Thoracic aorta (tissue), 2 donors: Measurements from ENCODE around the gene PKP1. TPM values are rescaled to one million over a fixed set of nuclear protein-coding genes. Genes with fewer than 3 reads are reported as not detected.
A peak's percentile ranks its signal among the peaks of the same experiment; 100 is the strongest.

Source experiments
- ATAC-seq: fragments of 150-250 bp; one replicate; pipeline ENCODE4 v1.8.0; 2017; ENCODE audit warnings: low read depth; ENCODE audit not compliant: insufficient number of reproducible peaks, low FRiP score
- DNase-seq: peaks from one replicate; pipeline ENCODE4 v3.0.0-alpha.2; 2020; ENCODE audit warnings: low spot score
- H3K27ac ChIP-seq, 2 donors: fragments of 200-600 bp; sonication (generic); 1 replicate in 1 of 2; 2 replicates in 1 of 2; pipeline ENCODE4 v1.5.1; 2016; ENCODE audit warnings: mild to moderate bottlenecking in 2 of 2, moderate library complexity in 2 of 2
- H3K27me3 ChIP-seq: fragments of 200-600 bp; sonication (generic); replicated peaks from 2 replicates; pipeline ENCODE4 v1.6.0; 2016; ENCODE audit warnings: mild to moderate bottlenecking; ENCODE audit not compliant: insufficient read depth
- H3K36me3 ChIP-seq: fragments of 200-600 bp; sonication (generic); one replicate; pipeline ENCODE4 v1.5.1; 2016
- H3K4me1 ChIP-seq, 2 donors: fragments of 200-600 bp; sonication (generic); 1 replicate in 1 of 2; 2 replicates in 1 of 2; pipeline versions ENCODE4 v1.5.1 to v1.6.0; 2016; ENCODE audit warnings: low read depth in 2 of 2, mild to moderate bottlenecking in 1 of 2; ENCODE audit not compliant: control insufficient read depth in 1 of 2
- H3K4me3 ChIP-seq: fragments of 200-600 bp; sonication (generic); 2 replicates; pipeline ENCODE4 v1.5.1; 2016; ENCODE audit warnings: mild to moderate bottlenecking
- H3K9me3 ChIP-seq: fragments of 200-600 bp; sonication (generic); 2 replicates; pipeline ENCODE4 v1.5.1; 2016
- total RNA-seq, 2 donors: library from RNA; depleted of rRNA; stranded (reverse); fragments of >200 nt; gene quantifications; one replicate each; pipeline versions ENCODE4 v1.1.0 to v1.2.3, GENCODE V29; 2016
- TF ChIP-seq, protein P1 (sequence below): fragments of 200-600 bp; sonication (generic); IDR thresholded peaks from one replicate; pipeline ENCODE4 v1.5.1; 2019; ENCODE audit warnings: antibody characterized with exemption

The PKP1 gene
- total RNA-seq, 2 donors from 2014 or later = 0.54 TPM; not detected in 1

DNA sequence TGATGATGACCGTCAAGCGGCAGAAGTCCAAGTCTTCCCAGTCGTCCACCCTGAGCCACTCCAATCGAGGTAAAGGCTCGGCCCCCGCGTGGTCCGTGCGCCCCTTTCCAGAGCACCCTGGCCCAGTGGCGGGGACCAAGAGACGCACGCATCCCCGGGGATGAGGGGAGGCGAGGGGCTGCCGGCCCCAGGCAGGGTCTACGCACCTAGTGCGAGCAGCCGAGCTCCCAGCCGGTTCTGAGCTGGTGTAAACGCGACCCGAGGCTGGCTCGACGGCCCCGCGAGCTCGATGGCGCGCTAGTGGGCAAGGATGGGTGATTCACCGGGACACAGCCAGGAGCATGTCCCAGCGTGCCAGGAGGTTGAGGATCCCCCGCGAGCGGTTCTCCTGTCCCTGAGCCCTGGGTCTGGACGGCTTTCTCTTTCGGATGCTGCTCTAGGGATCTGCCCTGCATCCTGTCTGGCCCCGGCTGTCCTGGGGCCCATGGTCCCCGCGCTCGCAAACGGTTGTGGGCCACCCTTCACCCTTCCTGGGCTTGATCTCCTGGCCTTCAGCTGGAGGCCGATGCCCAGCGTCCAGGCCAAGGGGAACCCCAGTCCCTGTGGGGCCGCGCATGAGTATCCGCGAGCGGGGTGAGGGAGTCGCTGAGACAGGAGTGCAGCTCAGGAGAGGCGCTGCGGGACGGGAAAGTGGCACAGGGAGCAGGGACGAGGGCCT lies 689 bp downstream of the PKP1 start:
- TF ChIP-seq, protein P1, sequence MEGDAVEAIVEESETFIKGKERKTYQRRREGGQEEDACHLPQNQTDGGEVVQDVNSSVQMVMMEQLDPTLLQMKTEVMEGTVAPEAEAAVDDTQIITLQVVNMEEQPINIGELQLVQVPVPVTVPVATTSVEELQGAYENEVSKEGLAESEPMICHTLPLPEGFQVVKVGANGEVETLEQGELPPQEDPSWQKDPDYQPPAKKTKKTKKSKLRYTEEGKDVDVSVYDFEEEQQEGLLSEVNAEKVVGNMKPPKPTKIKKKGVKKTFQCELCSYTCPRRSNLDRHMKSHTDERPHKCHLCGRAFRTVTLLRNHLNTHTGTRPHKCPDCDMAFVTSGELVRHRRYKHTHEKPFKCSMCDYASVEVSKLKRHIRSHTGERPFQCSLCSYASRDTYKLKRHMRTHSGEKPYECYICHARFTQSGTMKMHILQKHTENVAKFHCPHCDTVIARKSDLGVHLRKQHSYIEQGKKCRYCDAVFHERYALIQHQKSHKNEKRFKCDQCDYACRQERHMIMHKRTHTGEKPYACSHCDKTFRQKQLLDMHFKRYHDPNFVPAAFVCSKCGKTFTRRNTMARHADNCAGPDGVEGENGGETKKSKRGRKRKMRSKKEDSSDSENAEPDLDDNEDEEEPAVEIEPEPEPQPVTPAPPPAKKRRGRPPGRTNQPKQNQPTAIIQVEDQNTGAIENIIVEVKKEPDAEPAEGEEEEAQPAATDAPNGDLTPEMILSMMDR = no peak
- ATAC-seq (no peak), DNase-seq (no peak)
- Histone ChIP-seq H3K36me3 (no peaks in the 10 kb centered on the region), H3K27ac (no peak overlapping the region), H3K27me3 (no peaks in the 10 kb centered on the region), H3K9me3 (no peaks in the 10 kb centered on the region), H3K4me1 (peaks cover 0 to 8% of the 10 kb centered on the region in 2 donors), H3K4me3 (peak overlapping the region; percentile 54)

GRCh38 chr1:201284636-201285035 lies 1.3 kb downstream of the PKP1 start:
- Histone ChIP-seq H3K27me3 (no peaks in the 10 kb centered on the region), H3K4me1 (peaks cover 0 to 8% of the 10 kb centered on the region in 2 donors), H3K9me3 (no peaks in the 10 kb centered on the region), H3K27ac (no peak overlapping the region), H3K4me3 (no peak overlapping the region), H3K36me3 (no peaks in the 10 kb centered on the region)
- ATAC-seq = no peak
- no peak for DNase-seq
- TF ChIP-seq, protein P1 = no peak

- no peak for ATAC-seq
- Histone ChIP-seq H3K4me3 (no peak overlapping the region), H3K27me3 (no peaks in the 10 kb centered on the region), H3K36me3 (no peaks in the 10 kb centered on the region), H3K27ac (no peak overlapping the region), H3K4me1 (peaks cover 0 to 8% of the 10 kb centered on the region in 2 donors), H3K9me3 (no peaks in the 10 kb centered on the region)
- no peak for DNase-seq
- TF ChIP-seq, protein P1 = no peak
Measured at GRCh38 chr1:201285846-201286245, 2.5 kb downstream of the PKP1 start.

- TF ChIP-seq, protein P1 = no peak
- Histone ChIP-seq H3K27ac (no peak overlapping the region), H3K4me1 (peaks cover 0 to 8% of the 10 kb centered on the region in 2 donors), H3K36me3 (no peaks in the 10 kb centered on the region), H3K27me3 (no peaks in the 10 kb centered on the region), H3K9me3 (no peaks in the 10 kb centered on the region), H3K4me3 (no peak overlapping the region)
- ATAC-seq = no peak
- DNase-seq = no peak
Measured at GRCh38 chr1:201286445-201286844, 3.1 kb downstream of the PKP1 start.

- Histone ChIP-seq H3K4me1 (peaks cover 0 to 5% of the 10 kb centered on the region in 2 donors), H3K9me3 (no peaks in the 10 kb centered on the region), H3K4me3 (no peak overlapping the region), H3K27me3 (no peaks in the 10 kb centered on the region), H3K36me3 (no peaks in the 10 kb centered on the region), H3K27ac (no peak overlapping the region)
- ATAC-seq (no peak), DNase-seq (no peak)
- TF ChIP-seq, protein P1 = no peak
Measured at GRCh38 chr1:201288007-201288406, 4.7 kb downstream of the PKP1 start.
